GM21381 (cell line): ENCODE data around the gene ABCC1.
"Not testable (repeated sequence)": the region's sequence is repeated elsewhere in the genome, so short reads cannot be mapped to it uniquely, and the experiment has no call there.

ENCODE experiments used
- ATAC-seq: cut with Tn5 transposase; IDR thresholded peaks from one replicate; pipeline ENCODE4 v1.9.1; 2021; ENCODE audit warnings: mild to moderate bottlenecking, moderate library complexity; ENCODE audit not compliant: unreplicated experiment

The ABCC1 gene

DNA sequence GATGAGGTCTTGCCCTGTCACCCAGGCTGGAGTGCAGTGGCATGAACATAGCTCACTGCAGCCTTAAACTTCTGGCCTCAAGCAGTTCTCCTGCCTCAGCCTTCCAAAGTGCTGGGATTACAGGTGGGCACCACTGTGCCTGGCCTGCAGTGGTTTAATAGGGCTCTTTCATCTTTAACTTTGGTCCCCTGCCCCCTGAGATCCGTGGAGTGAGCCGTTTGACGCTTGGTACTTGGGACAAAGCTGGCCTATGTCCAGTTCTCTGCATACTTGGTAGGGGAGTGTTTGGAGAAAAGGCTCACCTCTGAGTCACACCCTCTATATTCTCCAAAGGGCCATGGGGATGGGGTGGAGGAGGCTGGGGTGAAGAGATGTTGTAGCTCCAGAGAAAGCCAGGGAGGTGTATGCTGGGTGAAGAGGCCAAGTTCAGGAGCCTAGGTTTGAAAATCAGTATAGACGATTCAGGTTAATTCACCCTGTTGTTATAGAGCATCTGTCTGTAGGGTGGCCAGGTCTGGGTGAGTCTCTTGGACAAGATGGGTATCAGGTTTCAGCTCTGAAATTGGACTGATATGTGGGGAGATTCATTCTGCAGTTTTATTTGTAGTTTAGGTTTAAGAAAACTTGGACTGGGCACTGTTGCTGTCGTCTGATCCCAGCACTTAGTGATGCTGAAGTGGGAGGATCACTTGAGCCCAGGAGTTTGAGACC lies 17.6 kb downstream of the ABCC1 start:
- ATAC-seq = no peak

- no peak for ATAC-seq
Observed at GRCh38 chr16:15967655-15968315, 18.4 kb downstream of the ABCC1 start.

DNA sequence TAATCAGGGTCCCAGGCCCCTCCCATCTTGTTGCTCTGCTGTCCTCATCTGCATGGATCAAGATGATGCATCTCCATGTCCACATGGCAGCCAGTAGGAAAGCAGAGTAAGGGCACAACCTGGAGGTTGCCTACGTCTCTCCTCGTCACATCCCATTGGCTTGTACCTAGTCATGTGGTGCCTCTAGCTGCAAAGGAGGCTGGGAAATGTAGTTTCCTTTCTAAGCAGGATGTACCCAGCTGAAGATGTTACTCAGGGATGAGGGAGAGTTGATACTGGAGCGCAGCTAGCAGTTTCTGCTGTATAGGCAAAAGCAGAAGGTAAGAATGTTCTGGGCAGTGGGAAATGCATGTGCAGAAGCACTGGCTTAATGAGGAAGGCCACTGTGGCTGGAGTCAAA lies 20.8 kb downstream of the ABCC1 start:
- ATAC-seq = no peak

GRCh38 chr16:15970743-15971439 lies 21.5 kb downstream of the ABCC1 start:
- ATAC-seq = no peak

DNA sequence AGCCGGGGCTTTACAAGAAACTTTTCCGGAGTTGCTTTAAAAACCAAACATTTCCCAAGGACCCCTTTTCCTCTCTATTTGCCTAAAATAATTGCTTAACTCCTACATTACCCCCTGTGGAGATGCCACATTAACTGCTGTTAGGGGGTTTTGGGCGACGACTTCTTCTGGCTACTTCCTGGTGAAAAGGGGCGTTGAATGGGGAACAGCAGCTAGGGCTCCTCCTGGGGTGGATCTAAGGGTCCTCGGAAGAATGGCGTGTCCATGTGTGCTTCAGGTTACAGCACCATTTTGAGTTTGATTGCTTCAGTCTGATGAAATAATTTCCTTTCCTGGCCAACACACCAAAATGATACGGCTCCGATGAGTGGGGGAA lies 22.0 kb downstream of the ABCC1 start:
- no peak for ATAC-seq

- no peak for ATAC-seq
Observed at GRCh38 chr16:15972046-15972868, 22.8 kb downstream of the ABCC1 start.

DNA sequence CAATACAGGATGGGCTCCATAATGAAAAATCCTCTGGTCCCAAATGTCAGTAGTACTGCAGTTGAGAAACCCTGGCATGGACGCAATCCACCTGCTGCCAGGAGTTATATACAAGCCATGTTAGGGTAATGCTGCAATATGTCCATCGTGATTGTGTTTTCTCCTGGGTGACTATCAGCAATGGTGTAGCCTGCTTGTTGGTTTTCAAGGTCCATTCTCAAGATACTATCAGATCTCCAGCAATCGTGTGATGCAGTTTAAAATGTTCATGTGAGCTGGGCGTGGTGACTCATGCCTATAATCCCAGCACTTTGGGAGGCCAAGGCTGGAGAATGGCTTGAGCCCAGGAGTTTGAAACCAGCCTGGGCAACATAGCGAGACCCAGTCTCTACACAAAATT lies 24.0 kb downstream of the ABCC1 start:
- ATAC-seq = no peak

GRCh38 chr16:15974057-15974456 lies 24.6 kb downstream of the ABCC1 start:
- ATAC-seq = no peak

GRCh38 chr16:15975172-15975571 lies 25.8 kb downstream of the ABCC1 start:
- no peak for ATAC-seq

DNA sequence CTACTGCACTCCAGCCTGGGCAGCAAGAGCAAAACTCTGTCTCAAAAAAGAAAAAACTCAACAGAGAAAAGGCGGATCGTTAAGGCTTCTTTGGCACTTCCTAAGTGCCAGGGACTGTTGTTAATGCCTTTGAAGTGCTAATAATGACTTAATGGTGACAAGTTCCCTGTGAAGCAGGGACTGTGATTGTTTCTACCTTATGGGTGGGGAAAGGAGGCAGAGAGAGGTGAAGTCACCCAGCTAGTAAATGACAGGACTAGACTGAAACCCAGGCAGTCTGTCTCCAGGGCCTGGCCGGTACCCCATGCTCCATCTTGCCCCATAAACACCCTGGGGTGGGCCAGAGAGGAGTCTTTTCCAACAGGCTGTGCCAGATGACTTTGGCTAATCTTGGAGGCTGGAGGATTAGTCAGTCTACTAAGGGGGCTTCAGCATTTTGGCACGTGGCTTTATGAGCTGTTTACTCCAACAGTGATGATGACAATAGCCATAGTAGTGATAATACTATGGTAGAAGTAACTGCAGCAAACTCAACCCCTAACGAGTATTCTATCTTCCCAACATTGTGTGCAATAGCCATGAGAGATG lies 26.9 kb downstream of the ABCC1 start:
- no peak for ATAC-seq

- no peak for ATAC-seq
Observed at GRCh38 chr16:15976929-15977637, 27.7 kb downstream of the ABCC1 start.

DNA sequence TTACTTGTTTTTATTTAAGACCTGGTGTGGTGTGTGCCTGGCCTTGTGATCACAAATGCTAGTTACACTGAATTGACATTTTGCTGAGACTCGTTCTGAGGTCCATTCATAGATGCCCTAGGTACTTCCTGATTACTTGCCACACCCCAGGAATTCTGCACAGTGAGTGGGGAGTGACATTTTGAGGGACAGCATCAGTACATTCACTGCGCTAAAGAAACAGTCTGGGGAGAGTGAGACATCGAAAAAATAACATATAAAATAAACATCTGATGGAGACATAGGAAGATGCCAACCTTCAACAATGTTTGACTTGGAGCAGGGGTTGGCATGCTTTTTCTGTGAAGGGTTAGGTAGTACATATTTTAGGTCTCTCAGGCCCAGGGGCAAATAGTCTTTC lies 30.4 kb downstream of the ABCC1 start:
- no peak for ATAC-seq

DNA sequence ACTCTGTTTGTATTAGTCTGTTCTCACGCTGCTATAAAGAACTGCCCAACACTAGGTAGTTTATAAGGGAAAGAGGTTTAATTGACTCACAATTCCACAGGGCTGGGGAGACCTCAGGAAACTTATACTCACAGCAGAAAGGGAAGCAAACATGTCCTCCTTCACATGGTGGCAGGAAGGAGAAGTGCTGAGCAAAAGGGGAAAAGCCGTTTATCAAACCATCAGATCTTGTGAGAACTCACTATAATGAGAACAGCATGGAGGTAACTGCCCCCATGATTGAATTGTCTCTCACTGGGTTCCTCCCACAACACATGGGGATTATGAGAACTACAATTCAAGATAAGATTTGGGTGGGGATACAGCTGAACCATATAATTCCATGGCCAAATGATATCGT lies 30.9 kb downstream of the ABCC1 start:
- ATAC-seq = no peak

DNA sequence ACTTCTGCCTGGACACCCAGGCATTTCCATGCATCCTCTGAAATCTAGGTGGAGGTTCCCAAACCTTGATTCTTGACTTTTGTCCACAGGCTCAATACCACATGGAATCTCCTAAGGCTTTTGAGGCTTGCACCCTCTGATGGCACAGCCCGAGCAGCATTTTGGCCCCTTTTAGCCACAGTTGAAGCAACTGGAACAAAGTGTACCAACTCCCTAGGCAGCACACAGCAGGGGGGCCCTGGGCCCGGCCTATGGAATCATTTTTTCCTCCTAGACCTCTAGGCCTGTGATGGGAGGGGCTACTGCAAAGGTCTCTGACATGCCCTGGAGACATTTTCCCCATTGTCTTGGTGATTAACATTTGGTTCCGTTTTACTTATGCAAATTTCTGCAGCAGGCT lies 32.0 kb downstream of the ABCC1 start:
- ATAC-seq = no peak

DNA sequence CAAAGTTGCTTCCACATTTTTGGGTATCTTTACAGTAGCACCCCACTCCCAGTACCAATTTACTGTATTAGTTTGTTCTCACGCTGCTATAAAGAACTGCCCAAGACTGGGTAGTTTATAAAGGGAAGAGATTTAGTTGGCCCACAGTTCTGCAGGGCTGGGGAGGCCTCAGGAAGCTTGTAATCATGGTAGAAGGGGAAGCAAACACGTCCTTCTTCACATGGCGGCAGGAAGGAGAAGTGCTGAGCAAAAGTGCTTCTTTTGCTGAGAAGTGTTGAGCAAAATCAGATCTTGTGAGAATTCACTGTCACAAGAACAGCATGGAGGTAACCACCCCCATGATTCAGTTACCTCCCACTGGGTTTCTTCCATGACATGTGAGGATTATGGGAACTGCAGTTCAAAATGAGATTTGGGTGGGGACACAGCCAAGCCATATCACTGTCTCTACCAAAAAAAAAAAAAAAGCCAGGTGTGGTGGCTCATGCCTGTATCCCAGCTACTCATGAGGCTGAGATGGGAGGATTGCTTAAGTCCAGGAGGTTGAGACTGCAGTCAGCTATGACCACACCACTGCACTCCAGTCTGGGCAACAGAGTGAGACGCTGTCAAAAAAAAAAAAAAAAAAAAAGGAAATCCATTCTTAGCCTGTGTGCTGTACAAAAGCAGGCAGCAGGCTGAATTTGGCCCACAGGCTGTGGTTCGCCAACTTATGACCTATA lies 32.9 kb downstream of the ABCC1 start:
- not testable (repeated sequence) for ATAC-seq

GRCh38 chr16:15983898-15984297 lies 34.5 kb downstream of the ABCC1 start:
- no peak for ATAC-seq

GRCh38 chr16:15985144-15985543 lies 35.7 kb downstream of the ABCC1 start:
- no peak for ATAC-seq

DNA sequence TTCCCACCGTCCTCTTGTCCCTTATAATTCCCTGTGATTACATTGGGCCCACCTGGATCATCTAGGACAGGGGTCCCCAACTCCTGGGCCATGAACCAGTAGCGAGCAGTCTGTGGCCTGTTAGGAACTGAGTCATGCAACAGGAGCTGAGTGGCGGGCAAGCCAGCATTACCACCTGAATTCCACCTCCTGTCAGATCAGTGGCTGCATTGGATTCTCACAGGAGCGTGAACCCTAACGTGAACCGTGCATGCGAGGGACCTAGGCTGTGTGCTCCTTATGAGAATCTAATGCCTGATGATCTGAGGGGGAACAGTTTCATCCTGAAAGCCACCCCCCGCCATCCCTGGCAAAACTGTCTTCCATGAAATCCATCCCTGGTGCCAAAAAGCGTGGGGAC lies 36.8 kb downstream of the ABCC1 start:
- no peak for ATAC-seq

- no peak for ATAC-seq
Observed at GRCh38 chr16:15988268-15989013, 39.0 kb downstream of the ABCC1 start.
